H9 (cell line): ENCODE measurements around the gene CILP2. TPM values are rescaled to one million over a fixed set of nuclear protein-coding genes. Genes with fewer than 3 reads are reported as not detected.

Source experiments
- DNase-seq: peaks from one replicate; pipeline ENCODE4 v3.0.0-alpha.2; 2017
- H2AFZ ChIP-seq: one replicate; pipeline ENCODE4 v1.6.1; 2013; ENCODE audit warnings: mild to moderate bottlenecking, low read length, control low read depth, moderate library complexity
- H2AK5ac ChIP-seq: 2 replicates; pipeline ENCODE4 v1.6.1; 2013; ENCODE audit warnings: low read length, control low read depth, mixed read lengths; ENCODE audit not compliant: insufficient read length
- H2BK120ac ChIP-seq: one replicate; pipeline ENCODE4 v1.6.1; 2013; ENCODE audit warnings: low read depth, mild to moderate bottlenecking, low read length, control low read depth, inconsistent platforms; ENCODE audit not compliant: poor library complexity, severe bottlenecking
- H2BK12ac ChIP-seq: 2 replicates; pipeline ENCODE4 v1.6.1; 2013; ENCODE audit warnings: low read length, control low read depth, mixed read lengths, low read depth; ENCODE audit not compliant: insufficient read length
- H2BK15ac ChIP-seq: 2 replicates; pipeline ENCODE4 v1.6.1; 2013; ENCODE audit warnings: low read depth, low read length, control low read depth
- H2BK20ac ChIP-seq: one replicate; pipeline ENCODE4 v1.6.1; 2013; ENCODE audit warnings: low read depth, mild to moderate bottlenecking, low read length, control low read depth, inconsistent platforms; ENCODE audit not compliant: poor library complexity, severe bottlenecking
- H2BK5ac ChIP-seq: 2 replicates; pipeline ENCODE4 v1.6.1; 2013; ENCODE audit warnings: low read length, control low read depth, mixed read lengths; ENCODE audit not compliant: insufficient read length
- H3K14ac ChIP-seq: 2 replicates; pipeline ENCODE4 v1.6.1; 2013; ENCODE audit warnings: low read length, control low read depth; ENCODE audit not compliant: insufficient read depth
- H3K18ac ChIP-seq: 2 replicates; pipeline ENCODE4 v1.6.1; 2013; ENCODE audit warnings: low read depth, mild to moderate bottlenecking, mixed read lengths, low read length, control low read depth; ENCODE audit not compliant: insufficient read length
- H3K23ac ChIP-seq: 2 replicates; pipeline ENCODE4 v1.6.1; 2013; ENCODE audit warnings: low read length, control low read depth, mixed read lengths, low read depth; ENCODE audit not compliant: insufficient read length
- H3K23me2 ChIP-seq: 2 replicates; pipeline ENCODE4 v1.6.1; 2013; ENCODE audit warnings: low read depth, mild to moderate bottlenecking, mixed read lengths, low read length, control low read depth; ENCODE audit not compliant: insufficient read length, poor library complexity, severe bottlenecking
- H3K27ac ChIP-seq: 2 replicates; pipeline ENCODE4 v1.5.1; 2013; ENCODE audit warnings: low read length, control low read depth, mixed read lengths, low read depth; ENCODE audit not compliant: insufficient read length
- H3K27me3 ChIP-seq: 2 replicates; pipeline ENCODE4 v1.6.1; 2013; ENCODE audit warnings: low read length, control low read depth, inconsistent platforms; ENCODE audit not compliant: insufficient read depth
- H3K4ac ChIP-seq: 2 replicates; pipeline ENCODE4 v1.6.1; 2013; ENCODE audit warnings: low read depth, mild to moderate bottlenecking, control low read depth, inconsistent platforms, low read length, moderate library complexity
- H3K4me1 ChIP-seq: 2 replicates; pipeline ENCODE4 v1.6.1; 2013; ENCODE audit warnings: low read length, control low read depth, inconsistent platforms; ENCODE audit not compliant: insufficient read depth
- H3K4me2 ChIP-seq: 2 replicates; pipeline ENCODE4 v1.6.1; 2013; ENCODE audit warnings: low read length, control low read depth, mixed read lengths; ENCODE audit not compliant: insufficient read length, insufficient read depth
- H3K56ac ChIP-seq: 2 replicates; pipeline ENCODE4 v1.6.1; 2013; ENCODE audit warnings: low read depth, mild to moderate bottlenecking, mixed read lengths, low read length, control low read depth; ENCODE audit not compliant: insufficient read length
- H3K79me1 ChIP-seq: 2 replicates; pipeline ENCODE4 v1.6.1; 2013; ENCODE audit warnings: low read depth, mild to moderate bottlenecking, moderate library complexity, low read length, control low read depth, inconsistent platforms; ENCODE audit not compliant: insufficient read depth, poor library complexity, severe bottlenecking
- H3K79me2 ChIP-seq: 2 replicates; pipeline ENCODE4 v1.6.1; 2013; ENCODE audit warnings: low read length, control low read depth, inconsistent platforms; ENCODE audit not compliant: insufficient read depth
- H3K9ac ChIP-seq: 2 replicates; pipeline ENCODE4 v1.6.1; 2013; ENCODE audit warnings: low read length, control low read depth, mixed read lengths; ENCODE audit not compliant: insufficient read length; ENCODE audit errors: extremely low read depth
- H3K9me3 ChIP-seq: one replicate; pipeline ENCODE4 v1.6.1; 2013; ENCODE audit warnings: low read depth, low read length, inconsistent platforms; ENCODE audit not compliant: control insufficient read depth
- H3T11ph ChIP-seq: one replicate; pipeline ENCODE4 v1.6.1; 2013; ENCODE audit warnings: mild to moderate bottlenecking, low read length, control low read depth, inconsistent platforms
- H4K20me1 ChIP-seq: one replicate; pipeline ENCODE4 v1.6.1; 2013; ENCODE audit not compliant: control insufficient read depth, insufficient read length, insufficient read depth
- H4K5ac ChIP-seq: 2 replicates; pipeline ENCODE4 v1.6.1; 2013; ENCODE audit warnings: low read depth, mild to moderate bottlenecking, mixed read lengths, low read length, control low read depth; ENCODE audit not compliant: insufficient read length
- H4K8ac ChIP-seq: replicated peaks from 2 replicates; pipeline ENCODE4 v1.6.1; 2013; ENCODE audit warnings: low read length, control low read depth, mixed read lengths, low read depth; ENCODE audit not compliant: insufficient read length
- H4K91ac ChIP-seq: 2 replicates; pipeline ENCODE4 v1.6.1; 2013; ENCODE audit warnings: low read depth, mild to moderate bottlenecking, moderate library complexity, mixed read lengths, low read length, control low read depth; ENCODE audit not compliant: insufficient read length
- H3K27ac Mint-ChIP-seq, 3 experiments: 2 replicates in 2 of 3; 3 replicates in 1 of 3; pipeline ENCODE4 v1.8.0; 2020 to 2021; ENCODE audit warnings: mixed read lengths in 3 of 3, mild to moderate bottlenecking in 1 of 3, moderate library complexity in 1 of 3
- H3K27me3 Mint-ChIP-seq: 2 replicates; pipeline ENCODE4 v1.8.0; 2021; ENCODE audit warnings: low read depth, mild to moderate bottlenecking, moderate library complexity, mixed read lengths
- H3K36me3 Mint-ChIP-seq, 3 experiments: 2 replicates in 2 of 3; 3 replicates in 1 of 3; pipeline ENCODE4 v1.8.0; 2020 to 2021; ENCODE audit warnings: low read depth in 3 of 3, mixed read lengths in 3 of 3; ENCODE audit not compliant: insufficient read depth in 1 of 3
- H3K4me1 Mint-ChIP-seq, 2 experiments: 2 replicates each; pipeline ENCODE4 v1.8.0; 2020; ENCODE audit warnings: mixed read lengths in 2 of 2
- H3K4me3 Mint-ChIP-seq, 2 experiments: 2 replicates in 1 of 2; 3 replicates in 1 of 2; pipeline ENCODE4 v1.8.0; 2020 to 2021; ENCODE audit warnings: mild to moderate bottlenecking in 2 of 2, mixed read lengths in 2 of 2, moderate library complexity in 1 of 2
- H3K9me3 Mint-ChIP-seq, 2 experiments: 2 replicates in 1 of 2; 3 replicates in 1 of 2; pipeline ENCODE4 v1.8.0; 2020; ENCODE audit warnings: mild to moderate bottlenecking in 2 of 2, mixed read lengths in 2 of 2, moderate library complexity in 1 of 2
- WGBS: extraction: QIAGEN DNeasy Blood & Tissue Kit; methylation state at CpG from one replicate; pipeline ENCODE4 v1.1.7; 2013; ENCODE audit warnings: missing lambda C conversion rate, low lambda C conversion rate, mixed read lengths; ENCODE audit not compliant: insufficient read length; ENCODE audit errors: extremely low coverage; 5-methylcytosine and 5-hydroxymethylcytosine counted together
- total RNA-seq: library from RNA; stranded (reverse); gene quantifications from 2 replicates; pipeline ENCODE4 v1.2.1, GENCODE V29; 2021
- TF ChIP-seq, protein P1 (sequence below): fragments of 200-600 bp; sonication (generic); conservative IDR thresholded peaks from 3 replicates; pipeline ENCODE4 v1.8.0; 2021; ENCODE audit warnings: antibody characterized with exemption, mild to moderate bottlenecking

CILP2 gene
- total RNA-seq, 1 experiment from 2014 or later, result 6.4 TPM

DNA sequence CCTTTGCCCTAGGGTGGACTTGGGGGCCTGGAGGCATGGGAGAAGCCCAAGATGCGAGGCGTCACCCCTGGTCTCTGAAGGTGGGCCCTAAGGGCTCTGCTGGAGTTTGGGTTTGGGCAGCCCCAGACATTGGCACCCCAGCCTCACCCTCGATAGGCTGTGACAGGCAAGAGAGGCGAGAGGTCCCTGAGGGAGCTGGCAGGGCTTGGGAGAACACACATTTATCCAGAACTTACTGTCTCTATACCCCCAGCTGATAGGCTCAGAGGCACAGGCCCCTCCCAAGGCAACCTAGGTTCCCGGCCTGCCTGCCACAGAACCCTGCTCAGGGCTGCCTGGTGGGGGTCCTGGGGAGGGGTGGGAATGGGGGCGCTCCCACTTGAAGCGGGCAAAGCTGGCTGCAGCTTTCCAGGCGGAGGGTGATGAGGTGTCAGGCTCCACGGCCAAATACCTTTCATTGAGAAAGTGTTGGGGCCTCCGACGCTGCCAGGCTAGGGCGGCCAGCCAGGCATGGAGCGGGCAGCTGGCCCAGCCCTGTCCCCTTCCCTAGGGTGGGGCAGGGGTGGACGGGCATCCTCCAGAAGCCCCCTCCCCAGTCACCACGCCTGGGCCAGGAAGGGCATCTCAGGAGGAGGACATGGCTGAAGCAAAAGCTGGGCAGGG, 9.7 kb downstream of the CILP2 start:
- no peaks in the 10 kb centered on the region for H3K4me1 ChIP-seq
- H4K20me1 ChIP-seq, result no peaks in the 10 kb centered on the region
- H3K79me1 ChIP-seq, result no peaks in the 10 kb centered on the region
- no peak overlapping the region for H3K27ac ChIP-seq
- no peak overlapping the region for H2BK12ac ChIP-seq
- Mint-ChIP-seq H3K4me3 (no peak overlapping the region), H3K27ac (no peak overlapping the region), H3K4me1 (peaks cover 0 to 8% of the 10 kb centered on the region in 2 experiments; a peak in 1 of 4 replicates), H3K36me3 (no peaks in the 10 kb centered on the region; a peak in 1 of 7 replicates), H3K9me3 (no peaks in the 10 kb centered on the region; a peak in 1 of 5 replicates), H3K27me3 (peaks cover 3% of the 10 kb centered on the region; the same call in 1 of the 2 replicates)
- no peak overlapping the region for H3K56ac ChIP-seq
- no peak overlapping the region for H4K5ac ChIP-seq
- H3K23ac ChIP-seq, result no peak overlapping the region
- no peak for DNase-seq
- no peaks in the 10 kb centered on the region for H3K9me3 ChIP-seq
- H3K9ac ChIP-seq, result no peak overlapping the region
- H3K14ac ChIP-seq, result no peak overlapping the region; the same call in 1 of the 2 replicates
- no peak overlapping the region for H2BK15ac ChIP-seq
- no peak overlapping the region for H3T11ph ChIP-seq
- no peak overlapping the region for H2AK5ac ChIP-seq
- no peaks in the 10 kb centered on the region for H3K23me2 ChIP-seq
- H2AFZ ChIP-seq, result no peak overlapping the region
- H3K79me2 ChIP-seq, result no peaks in the 10 kb centered on the region
- no CpG with 5 or more reads among the region's 15 CpGs for WGBS
- no peak overlapping the region for H2BK20ac ChIP-seq
- TF ChIP-seq, protein P1, sequence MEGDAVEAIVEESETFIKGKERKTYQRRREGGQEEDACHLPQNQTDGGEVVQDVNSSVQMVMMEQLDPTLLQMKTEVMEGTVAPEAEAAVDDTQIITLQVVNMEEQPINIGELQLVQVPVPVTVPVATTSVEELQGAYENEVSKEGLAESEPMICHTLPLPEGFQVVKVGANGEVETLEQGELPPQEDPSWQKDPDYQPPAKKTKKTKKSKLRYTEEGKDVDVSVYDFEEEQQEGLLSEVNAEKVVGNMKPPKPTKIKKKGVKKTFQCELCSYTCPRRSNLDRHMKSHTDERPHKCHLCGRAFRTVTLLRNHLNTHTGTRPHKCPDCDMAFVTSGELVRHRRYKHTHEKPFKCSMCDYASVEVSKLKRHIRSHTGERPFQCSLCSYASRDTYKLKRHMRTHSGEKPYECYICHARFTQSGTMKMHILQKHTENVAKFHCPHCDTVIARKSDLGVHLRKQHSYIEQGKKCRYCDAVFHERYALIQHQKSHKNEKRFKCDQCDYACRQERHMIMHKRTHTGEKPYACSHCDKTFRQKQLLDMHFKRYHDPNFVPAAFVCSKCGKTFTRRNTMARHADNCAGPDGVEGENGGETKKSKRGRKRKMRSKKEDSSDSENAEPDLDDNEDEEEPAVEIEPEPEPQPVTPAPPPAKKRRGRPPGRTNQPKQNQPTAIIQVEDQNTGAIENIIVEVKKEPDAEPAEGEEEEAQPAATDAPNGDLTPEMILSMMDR, result no peak
- H4K8ac ChIP-seq, result no peak overlapping the region
- H3K18ac ChIP-seq, result no peak overlapping the region
- H2BK5ac ChIP-seq, result no peak overlapping the region
- H2BK120ac ChIP-seq, result no peak overlapping the region
- no peak overlapping the region for H3K4me2 ChIP-seq
- H3K27me3 ChIP-seq, result no peaks in the 10 kb centered on the region
- no peak overlapping the region for H3K4ac ChIP-seq
- H4K91ac ChIP-seq, result no peak overlapping the region
